GM12873 (cell line): ENCODE measurements around the gene INVS.

Source experiments
- CTCF ChIP-seq: IDR thresholded peaks from 2 replicates; pipeline ENCODE4 v1.5.1; 2012; ENCODE audit warnings: low read depth, mild to moderate bottlenecking, moderate library complexity, low read length, control low read depth; ENCODE audit not compliant: insufficient read depth; ENCODE audit errors: missing control alignments

INVS gene

GRCh38 chr9:100170556-100170955 lies 71.5 kb downstream of the INVS start:
- no peak for TF ChIP-seq CTCF

- no peak for TF ChIP-seq CTCF
These were observed 87.3 kb downstream of the INVS start for GRCh38 chr9:100186356-100186755.

GRCh38 chr9:100190339-100190738 lies 91.3 kb downstream of the INVS start:
- TF ChIP-seq CTCF: no peak

GRCh38 chr9:100191264-100191663 lies 92.2 kb downstream of the INVS start:
- no peak for TF ChIP-seq CTCF

- no peak for TF ChIP-seq CTCF
These were observed 94.0 kb downstream of the INVS start for GRCh38 chr9:100193078-100193477.

GRCh38 chr9:100196215-100196614 lies 97.2 kb downstream of the INVS start:
- TF ChIP-seq CTCF: no peak

GRCh38 chr9:100196828-100197227 lies 97.8 kb downstream of the INVS start:
- TF ChIP-seq CTCF: no peak

- TF ChIP-seq CTCF: no peak
These were observed 98.5 kb downstream of the INVS start for GRCh38 chr9:100197553-100197952.
